ENCODE measurements around the gene CLCN7. TPM values are rescaled to one million over a fixed set of nuclear protein-coding genes. Genes with fewer than 3 reads are reported as not detected.

The CLCN7 gene
- total and polyA plus RNA-seq, 8 donors, result 8.7 to 489 (median 55.1) TPM

GRCh38 chr16:1448536-1449116 is 26.2 kb downstream of the CLCN7 start:
- peaks cover 57 to 87% (median 86%) of the 10 kb centered on the region in 4 donors for H3K36me3 ChIP-seq
- 89 to 95% (median 94%) methylated on average over 14 to 30 of the region's 30 CpGs for WGBS, 5 donors
- H3K4me1 ChIP-seq, result no peaks in the 10 kb centered on the region
- no peak overlapping the region for H3K27ac ChIP-seq
- H3K9me3 ChIP-seq, result no peaks in the 10 kb centered on the region
- TF ChIP-seq POLR2A (IDR thresholded peaks at IDR 0.05) (no peak), POLR2AphosphoS5 (IDR thresholded peaks at IDR 0.05) (no peak), EP300 (IDR thresholded peaks at IDR 0.05) (no peak)
- TF ChIP-seq, protein P1, sequence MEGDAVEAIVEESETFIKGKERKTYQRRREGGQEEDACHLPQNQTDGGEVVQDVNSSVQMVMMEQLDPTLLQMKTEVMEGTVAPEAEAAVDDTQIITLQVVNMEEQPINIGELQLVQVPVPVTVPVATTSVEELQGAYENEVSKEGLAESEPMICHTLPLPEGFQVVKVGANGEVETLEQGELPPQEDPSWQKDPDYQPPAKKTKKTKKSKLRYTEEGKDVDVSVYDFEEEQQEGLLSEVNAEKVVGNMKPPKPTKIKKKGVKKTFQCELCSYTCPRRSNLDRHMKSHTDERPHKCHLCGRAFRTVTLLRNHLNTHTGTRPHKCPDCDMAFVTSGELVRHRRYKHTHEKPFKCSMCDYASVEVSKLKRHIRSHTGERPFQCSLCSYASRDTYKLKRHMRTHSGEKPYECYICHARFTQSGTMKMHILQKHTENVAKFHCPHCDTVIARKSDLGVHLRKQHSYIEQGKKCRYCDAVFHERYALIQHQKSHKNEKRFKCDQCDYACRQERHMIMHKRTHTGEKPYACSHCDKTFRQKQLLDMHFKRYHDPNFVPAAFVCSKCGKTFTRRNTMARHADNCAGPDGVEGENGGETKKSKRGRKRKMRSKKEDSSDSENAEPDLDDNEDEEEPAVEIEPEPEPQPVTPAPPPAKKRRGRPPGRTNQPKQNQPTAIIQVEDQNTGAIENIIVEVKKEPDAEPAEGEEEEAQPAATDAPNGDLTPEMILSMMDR (IDR thresholded peaks at IDR 0.05), result no peak
- no peak for DNase-seq
- no peaks in the 10 kb centered on the region for H3K27me3 ChIP-seq
- H3K4me3 ChIP-seq, result no peak overlapping the region
- intact Hi-C loops (cut with DNase I; ENCODE audit: low total_unique reads), result no loop called here

DNA sequence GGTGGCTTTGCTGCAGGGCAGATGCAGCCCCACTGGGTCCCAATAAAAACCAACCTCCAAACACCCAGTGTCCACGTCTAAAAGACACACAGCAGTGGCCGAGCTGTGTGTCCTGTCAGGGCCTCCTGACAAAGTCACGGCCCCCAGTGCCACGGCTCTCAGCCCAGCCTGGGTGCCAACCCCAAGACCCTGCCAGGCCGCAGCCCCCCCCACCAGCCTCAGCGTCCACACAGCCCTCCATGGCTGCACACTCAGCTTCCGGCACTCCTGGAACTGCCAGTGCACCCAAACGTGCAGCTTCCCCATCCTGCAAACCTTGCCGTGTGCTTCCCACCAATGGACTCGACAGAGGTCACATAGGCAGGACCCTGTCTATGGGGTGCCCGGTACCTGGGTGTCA is 26.9 kb downstream of the CLCN7 start:
- no peak overlapping the region for H3K4me3 ChIP-seq
- no peaks in the 10 kb centered on the region for H3K9me3 ChIP-seq
- 92 to 100% (median 94%) methylated on average over 3 to 11 of the region's 11 CpGs for WGBS, 5 donors
- no peak for TF ChIP-seq POLR2A (IDR thresholded peaks at IDR 0.05)
- TF ChIP-seq, protein P1 (IDR thresholded peaks at IDR 0.05), result no peak
- no peak for TF ChIP-seq POLR2AphosphoS5 (IDR thresholded peaks at IDR 0.05)
- TF ChIP-seq EP300 (IDR thresholded peaks at IDR 0.05), result no peak
- no peaks in the 10 kb centered on the region for H3K4me1 ChIP-seq
- intact Hi-C loops (cut with DNase I; ENCODE audit: low total_unique reads), result no loop called here
- no peaks in the 10 kb centered on the region for H3K27me3 ChIP-seq
- peaks cover 51 to 80% (median 79%) of the 10 kb centered on the region in 4 donors for H3K36me3 ChIP-seq
- no peak overlapping the region for H3K27ac ChIP-seq
- DNase-seq, result no peak

DNA sequence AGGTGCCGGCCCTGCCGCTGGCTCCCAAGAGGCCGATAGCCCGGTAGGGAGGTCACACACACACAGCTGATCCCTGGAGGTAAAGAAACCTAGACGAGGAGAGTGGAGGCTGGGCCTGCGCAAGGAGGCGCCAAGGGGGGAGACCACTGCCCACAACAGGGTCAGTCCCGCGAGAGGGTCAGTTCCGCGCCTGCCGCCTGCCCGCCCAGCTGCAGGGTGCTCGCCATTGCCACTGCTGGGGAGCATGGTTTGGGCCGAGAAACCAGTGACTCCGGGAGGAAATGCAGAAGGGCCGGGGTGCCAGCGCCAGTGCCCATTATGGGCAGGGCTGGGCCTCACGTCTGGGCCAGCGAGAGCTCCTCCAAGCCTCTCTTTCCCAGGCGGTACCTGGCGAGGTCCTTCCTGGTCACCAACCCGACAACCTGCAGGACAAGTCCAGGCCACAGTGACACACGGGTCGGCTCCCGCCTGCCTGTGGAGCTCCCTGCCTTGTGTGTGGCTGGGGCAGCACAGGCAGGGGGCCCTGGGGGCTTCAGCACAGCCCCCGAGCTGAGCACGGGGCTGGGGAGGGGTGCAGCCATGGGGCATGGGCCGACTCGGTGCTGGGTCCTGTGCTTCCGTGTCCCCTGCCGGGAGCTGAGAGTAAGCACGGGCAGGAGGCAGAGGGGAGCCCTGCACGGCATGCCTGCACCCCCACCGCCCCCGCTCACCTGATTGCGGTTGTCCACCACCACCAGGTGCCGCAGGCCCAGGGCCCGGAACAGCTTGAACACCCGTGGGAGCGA is 28.3 kb downstream of the CLCN7 start:
- no peaks in the 10 kb centered on the region for H3K9me3 ChIP-seq
- H3K4me1 ChIP-seq, result no peaks in the 10 kb centered on the region
- H3K27me3 ChIP-seq, result no peaks in the 10 kb centered on the region
- WGBS, 5 donors, result 88 to 92% (median 91%) methylated on average over 13 to 41 of the region's 41 CpGs
- no peak overlapping the region for H3K4me3 ChIP-seq
- no peak overlapping the region for H3K27ac ChIP-seq
- intact Hi-C loops (cut with DNase I; ENCODE audit: low total_unique reads), result no loop called here
- no peak for TF ChIP-seq EP300 (IDR thresholded peaks at IDR 0.05)
- TF ChIP-seq, protein P1 (IDR thresholded peaks at IDR 0.05), result no peak
- no peak for TF ChIP-seq POLR2A (IDR thresholded peaks at IDR 0.05)
- TF ChIP-seq POLR2AphosphoS5 (IDR thresholded peaks at IDR 0.05), result no peak
- H3K36me3 ChIP-seq, result peaks cover 37 to 65% (median 65%) of the 10 kb centered on the region in 4 donors
- no peak for DNase-seq

- no peaks in the 10 kb centered on the region for H3K27me3 ChIP-seq
- no peak overlapping the region for H3K27ac ChIP-seq
- no peak for TF ChIP-seq EP300 (IDR thresholded peaks at IDR 0.05)
- TF ChIP-seq, protein P1 (IDR thresholded peaks at IDR 0.05), result no peak
- no peak for TF ChIP-seq POLR2A (IDR thresholded peaks at IDR 0.05)
- no peak for TF ChIP-seq POLR2AphosphoS5 (IDR thresholded peaks at IDR 0.05)
- no peak for DNase-seq
- no peak overlapping the region for H3K4me3 ChIP-seq
- no peaks in the 10 kb centered on the region for H3K4me1 ChIP-seq
- 87 to 91% (median 90%) methylated on average over 12 to 25 of the region's 25 CpGs for WGBS, 5 donors
- H3K9me3 ChIP-seq, result no peaks in the 10 kb centered on the region
- intact Hi-C loops (cut with DNase I; ENCODE audit: low total_unique reads), result no loop called here
- H3K36me3 ChIP-seq, result peaks cover 30 to 57% (median 56%) of the 10 kb centered on the region in 4 donors
Observed at GRCh38 chr16:1445518-1446203, 29.2 kb downstream of the CLCN7 start.

Measured in stomach (tissue), 9 donors.